ENCODE data around the gene SCFD2. TPM values are rescaled to one million over a fixed set of nuclear protein-coding genes. Genes with fewer than 3 reads are reported as not detected.

Gene SCFD2
- total and polyA plus RNA-seq, 2 of the 8 experiments (the other 6 are each of a cell fraction or from before 2014, with no cell fraction given) = 6.2 to 10.2 TPM

DNA sequence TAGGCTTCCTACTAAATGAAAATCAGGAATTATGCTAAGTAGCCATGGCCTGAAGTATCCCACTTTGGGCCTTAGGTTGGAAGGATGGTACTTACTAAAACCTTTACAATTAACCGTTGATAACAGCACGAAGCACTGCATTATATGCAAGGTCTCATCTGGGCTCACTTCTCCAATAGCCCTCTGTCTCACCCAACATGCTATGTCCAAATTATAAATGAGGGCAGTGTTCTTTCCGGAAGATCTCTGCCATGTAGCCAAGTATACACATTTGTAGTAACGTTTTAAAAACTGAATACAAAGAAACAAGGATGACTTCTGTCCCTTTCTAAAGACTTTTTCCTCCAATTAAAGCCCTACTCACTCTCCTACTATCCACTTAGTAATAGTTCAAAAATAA lies 51.6 kb downstream of the SCFD2 start:
- TF ChIP-seq, protein P1, sequence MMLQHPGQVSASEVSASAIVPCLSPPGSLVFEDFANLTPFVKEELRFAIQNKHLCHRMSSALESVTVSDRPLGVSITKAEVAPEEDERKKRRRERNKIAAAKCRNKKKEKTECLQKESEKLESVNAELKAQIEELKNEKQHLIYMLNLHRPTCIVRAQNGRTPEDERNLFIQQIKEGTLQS (IDR thresholded peaks at IDR 0.05; ENCODE audit: insufficient read depth, low read depth, low read length) = no peak
- no peak for TF ChIP-seq BRCA1 (IDR thresholded peaks at IDR 0.05; ENCODE audit: low read depth, low read length)
- TF ChIP-seq RFX5 (IDR thresholded peaks at IDR 0.05; ENCODE audit: borderline replicate concordance, low read depth, low read length) = no peak
- TF ChIP-seq CREB1 (IDR thresholded peaks at IDR 0.05) = no peak
- TF ChIP-seq ZNF274 (IDR thresholded peaks at IDR 0.05; ENCODE audit: borderline replicate concordance, extremely low read depth, low read length) = no peak
- H3K56ac ChIP-seq (replicated peaks; ENCODE audit: insufficient read length, low read depth, low read length) = no peak overlapping the region
- H3K18ac ChIP-seq (ENCODE audit: extremely low read depth, low read length) = no peak overlapping the region
- no peaks in the 10 kb centered on the region; the same call in 1 of the 2 replicates for H3K23me2 ChIP-seq (ENCODE audit: low read depth, low read length)
- no peak overlapping the region for H2BK20ac ChIP-seq (ENCODE audit: low read length)
- H3K27me3 ChIP-seq (replicated peaks in 1 of 4; ENCODE audit: control insufficient read depth in 3 of 4, extremely low read depth in 1 of 4, insufficient read depth in 3 of 4, low read length in 3 of 4) = no peaks in the 10 kb centered on the region
- no peak overlapping the region for H2BK12ac ChIP-seq (ENCODE audit: low read depth, low read length)
- no peak overlapping the region for H3K27ac ChIP-seq (ENCODE audit: low read depth, low read length)
- H3K4me1 ChIP-seq (replicated peaks in 1 of 4; ENCODE audit: control insufficient read depth in 3 of 4, insufficient read depth in 4 of 4, low read length in 3 of 4) = 0 out of 7 replicates have a peak, but pooled peaks cover 0 to 2% (median 0%) of the 10 kb centered on the region in 4 experiments
- H3K4me2 ChIP-seq (ENCODE audit: insufficient read depth in 1 of 2, low read depth in 2 of 2, low read length in 2 of 2) = no peak overlapping the region
- no peak overlapping the region for H2BK15ac ChIP-seq (ENCODE audit: low read length)
- ChIA-PET CTCF (ENCODE audit: partially characterized antibody) (interaction anchor here (0.8 to 1.4 kb wide), 6 partner anchors 31 to 596 kb away, joined by 3 to 7 read pairs (median 3); no protein-coding TSS in a partner anchor), POLR2A (ENCODE audit: partially characterized antibody) (no interaction called here)
- no peaks in the 10 kb centered on the region for H3K79me1 ChIP-seq (ENCODE audit: low read depth, low read length)
- H3K79me2 ChIP-seq (ENCODE audit: control insufficient read depth in 1 of 2, insufficient read depth in 2 of 2, low read length in 2 of 2) = no peaks in the 10 kb centered on the region
- H3K9me3 ChIP-seq (ENCODE audit: insufficient read depth in 2 of 2, low read depth in 1 of 2, low read length in 1 of 2) = no peaks in the 10 kb centered on the region
- H2BK120ac ChIP-seq (replicated peaks; ENCODE audit: low read depth, low read length) = no peak overlapping the region
- no peak overlapping the region for H4K8ac ChIP-seq (ENCODE audit: extremely low read depth, insufficient read depth, low read length)
- H3K9ac ChIP-seq (replicated peaks in 1 of 4; ENCODE audit: extremely low read depth in 1 of 4, low read depth in 3 of 4, low read length in 3 of 4) = no peak overlapping the region
- H3K14ac ChIP-seq (ENCODE audit: insufficient read length) = no peak overlapping the region
- no peak overlapping the region for H3K4me3 ChIP-seq (ENCODE audit: extremely low read depth in 1 of 4, insufficient read depth in 2 of 4, low read depth in 3 of 4, low read length in 4 of 4)
- no peak overlapping the region for H4K5ac ChIP-seq (ENCODE audit: insufficient read length, low read depth, low read length)
- no peak overlapping the region for H2BK5ac ChIP-seq (ENCODE audit: low read depth, low read length)
- WGBS, 2 experiments (ENCODE audit: extremely low coverage in 1 of 2, insufficient coverage in 1 of 2, insufficient read length in 1 of 2, insufficient replicate concordance in 2 of 2, low coverage in 1 of 2, low lambda C conversion rate in 2 of 2, missing lambda C conversion rate in 1 of 2) = 89% methylated on average over 4 of the region's 4 CpGs; no CpG with 5 or more reads in 1 of the 2 experiments
- no peak overlapping the region for H2AFZ ChIP-seq (ENCODE audit: low read length)
- no peak overlapping the region for H2AK5ac ChIP-seq (ENCODE audit: low read depth, low read length)
- H3K23ac ChIP-seq (ENCODE audit: insufficient read length) = no peak overlapping the region
- no peak for DNase-seq (ENCODE audit: low read depth in 1 of 2, low spot score in 2 of 2)
- H3K36me3 ChIP-seq (ENCODE audit: control insufficient read depth in 2 of 4, insufficient read depth in 4 of 4, low read length in 3 of 4) = no peaks in the 10 kb centered on the region
- H4K91ac ChIP-seq (replicated peaks; ENCODE audit: insufficient read length, low read length) = no peak overlapping the region
- H3K4ac ChIP-seq (replicated peaks; ENCODE audit: insufficient read length, low read depth, low read length) = no peak overlapping the region
- no peak for FAIRE-seq
- no peaks in the 10 kb centered on the region for H4K20me1 ChIP-seq (replicated peaks in 1 of 2; ENCODE audit: control insufficient read depth in 1 of 2, insufficient read depth in 2 of 2, low read length in 2 of 2)

Measured in H1 (cell line).